Loucy (cell line): ENCODE results near the gene CCBE1.

Experiments used
- H2AFZ ChIP-seq: fragments of 200-600 bp; sonication (generic); 2 replicates; pipeline ENCODE4 v1.6.0; 2016; ENCODE audit warnings: antibody characterized with exemption, mild to moderate bottlenecking, low read length, moderate library complexity
- H3F3A ChIP-seq: fragments of 200-600 bp; 2 replicates; pipeline ENCODE4 v1.6.0; 2016; ENCODE audit warnings: antibody characterized with exemption, low read depth, mild to moderate bottlenecking
- H3K27me3 ChIP-seq: fragments of 200-600 bp; sonication (generic); 2 replicates; pipeline ENCODE4 v1.6.1; 2014; ENCODE audit warnings: low read length, mild to moderate bottlenecking; ENCODE audit not compliant: insufficient read depth, poor library complexity, severe bottlenecking
- H3K36me3 ChIP-seq: fragments of 200-600 bp; sonication (generic); 2 replicates; pipeline ENCODE4 v1.6.1; 2016; ENCODE audit warnings: low read length; ENCODE audit not compliant: insufficient read depth
- H3K4me1 ChIP-seq: fragments of 200-600 bp; sonication (generic); 2 replicates; pipeline ENCODE4 v1.5.1; 2014; ENCODE audit warnings: low read length, mild to moderate bottlenecking; ENCODE audit not compliant: insufficient read depth, poor library complexity, severe bottlenecking
- H3K4me2 ChIP-seq: fragments of 200-600 bp; sonication (generic); 2 replicates; pipeline ENCODE4 v1.6.0; 2014; ENCODE audit warnings: antibody characterized with exemption, low read length, low read depth, mild to moderate bottlenecking; ENCODE audit not compliant: poor library complexity, severe bottlenecking
- H3K4me3 ChIP-seq: fragments of 200-600 bp; sonication (generic); 2 replicates; pipeline ENCODE4 v1.5.1; 2014; ENCODE audit warnings: low read length, mild to moderate bottlenecking, mixed read lengths; ENCODE audit not compliant: poor library complexity, severe bottlenecking
- H3K79me2 ChIP-seq: fragments of 200-600 bp; sonication (generic); 2 replicates; pipeline ENCODE4 v1.6.1; 2014; ENCODE audit warnings: low read length; ENCODE audit not compliant: insufficient read depth
- H3K9ac ChIP-seq: fragments of 200-600 bp; sonication (generic); 2 replicates; pipeline ENCODE4 v1.6.0; 2014; ENCODE audit warnings: mild to moderate bottlenecking, low read depth, low read length, moderate library complexity; ENCODE audit not compliant: poor library complexity, severe bottlenecking
- H3K9me2 ChIP-seq: fragments of 200-600 bp; sonication (generic); replicated peaks from 2 replicates; pipeline ENCODE4 v1.6.1; 2016; ENCODE audit warnings: low read depth, low read length, mixed read lengths
- H3K9me3 ChIP-seq: fragments of 200-600 bp; sonication (generic); 2 replicates; pipeline ENCODE4 v1.6.1; 2014; ENCODE audit warnings: mild to moderate bottlenecking, antibody characterized with exemption, low read length, low read depth; ENCODE audit not compliant: insufficient read depth
- H4K20me1 ChIP-seq: fragments of 200-600 bp; sonication (generic); 2 replicates; pipeline ENCODE4 v1.6.0; 2014; ENCODE audit warnings: antibody characterized with exemption, low read length, mild to moderate bottlenecking; ENCODE audit not compliant: insufficient read depth, poor library complexity, severe bottlenecking
- CTCF ChIP-seq: fragments of 200-600 bp; sonication (generic); conservative IDR thresholded peaks from 2 replicates; pipeline ENCODE4 v1.5.1; 2014; ENCODE audit warnings: mild to moderate bottlenecking, antibody characterized with exemption, low read length
- EZH2phosphoT487 ChIP-seq: fragments of 200-600 bp; IDR thresholded peaks from 2 replicates; pipeline ENCODE4 v1.6.1; 2018; ENCODE audit warnings: antibody characterized with exemption, mild to moderate bottlenecking, moderate library complexity, borderline replicate concordance

The CCBE1 gene

DNA sequence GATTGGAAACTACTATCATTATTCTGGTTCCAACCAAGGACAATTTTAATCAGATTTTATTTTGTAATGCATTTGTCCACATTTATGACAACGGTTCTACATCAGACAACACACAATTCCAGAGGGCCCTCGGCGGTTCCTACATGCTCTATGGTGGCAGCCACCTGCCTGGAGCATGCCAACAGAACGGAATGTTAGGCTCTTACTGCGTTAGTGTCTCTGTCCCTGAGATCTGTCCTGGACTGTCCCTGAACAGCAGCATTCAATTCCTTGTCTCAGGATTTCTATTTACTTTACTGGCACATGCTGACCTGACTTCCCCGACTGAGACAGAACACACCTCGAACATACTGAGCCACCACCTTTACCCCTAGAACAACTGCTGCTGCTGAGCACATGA is 117.7 kb downstream of the CCBE1 start:
- Histone ChIP-seq H3K9me3 (no peaks in the 10 kb centered on the region), H3K4me3 (no peak overlapping the region), H3K4me2 (no peak overlapping the region), H3K79me2 (no peaks in the 10 kb centered on the region), H3K36me3 (no peaks in the 10 kb centered on the region), H2AFZ (no peak overlapping the region), H3K27me3 (no peaks in the 10 kb centered on the region), H3K4me1 (peaks cover 26% of the 10 kb centered on the region), H3K9me2 (no peaks in the 10 kb centered on the region), H3K9ac (no peak overlapping the region), H3F3A (no peaks in the 10 kb centered on the region), H4K20me1 (no peaks in the 10 kb centered on the region)
- TF ChIP-seq CTCF = no peak
- no peak for TF ChIP-seq EZH2phosphoT487

GRCh38 chr18:59577386-59577655 is 119.9 kb downstream of the CCBE1 start:
- Histone ChIP-seq H3K9ac (no peak overlapping the region), H3K9me2 (no peaks in the 10 kb centered on the region), H3F3A (no peaks in the 10 kb centered on the region), H3K4me1 (peaks cover 38% of the 10 kb centered on the region), H4K20me1 (no peaks in the 10 kb centered on the region), H3K27me3 (no peaks in the 10 kb centered on the region), H3K4me2 (peak overlapping the region; percentile 33), H3K9me3 (no peaks in the 10 kb centered on the region), H3K79me2 (no peaks in the 10 kb centered on the region), H3K4me3 (no peak overlapping the region), H2AFZ (no peak overlapping the region), H3K36me3 (no peaks in the 10 kb centered on the region)
- TF ChIP-seq EZH2phosphoT487 (no peak), CTCF (no peak)

- Histone ChIP-seq H2AFZ (no peak overlapping the region), H3K4me2 (no peak overlapping the region), H3K4me1 (peaks cover 38% of the 10 kb centered on the region), H3K9me3 (no peaks in the 10 kb centered on the region), H3K4me3 (no peak overlapping the region), H3K27me3 (no peaks in the 10 kb centered on the region), H3K9ac (no peak overlapping the region), H3K79me2 (no peaks in the 10 kb centered on the region), H3K36me3 (no peaks in the 10 kb centered on the region), H3K9me2 (no peaks in the 10 kb centered on the region), H3F3A (no peaks in the 10 kb centered on the region), H4K20me1 (no peaks in the 10 kb centered on the region)
- no peak for TF ChIP-seq EZH2phosphoT487
- no peak for TF ChIP-seq CTCF
Observed at GRCh38 chr18:59576541-59577385, 120.5 kb downstream of the CCBE1 start.
